ENCODE results near the gene ASAP2. TPM values are rescaled to one million over a fixed set of nuclear protein-coding genes. Genes with fewer than 3 reads are reported as not detected.

The ASAP2 gene
- total RNA-seq, 2 experiments from 2014 or later = 0.08 to 0.23 TPM

- CTCF ChIA-PET = no interaction called here
- POLR2A ChIA-PET = no interaction called here
Measured at GRCh38 chr2:9308186-9308955, 101.8 kb downstream of the ASAP2 start.

- ChIA-PET CTCF (no interaction called here), POLR2A (no interaction called here)
Measured at GRCh38 chr2:9309147-9309546, 102.5 kb downstream of the ASAP2 start.

GRCh38 chr2:9310377-9310776, 103.8 kb downstream of the ASAP2 start:
- ChIA-PET CTCF (no interaction called here), POLR2A (no interaction called here)

GRCh38 chr2:9310798-9311197, 104.2 kb downstream of the ASAP2 start:
- ChIA-PET POLR2A (no interaction called here), CTCF (no interaction called here)

GRCh38 chr2:9311488-9311887, 104.9 kb downstream of the ASAP2 start:
- ChIA-PET CTCF (no interaction called here), POLR2A (no interaction called here)

- POLR2A ChIA-PET = no interaction called here
- CTCF ChIA-PET = no interaction called here
Measured at GRCh38 chr2:9312591-9312990, 106.0 kb downstream of the ASAP2 start.

- POLR2A ChIA-PET = no interaction called here
- CTCF ChIA-PET = no interaction called here
Measured at GRCh38 chr2:9313443-9313842, 106.8 kb downstream of the ASAP2 start.

GRCh38 chr2:9315280-9315847, 108.8 kb downstream of the ASAP2 start:
- POLR2A ChIA-PET = no interaction called here
- CTCF ChIA-PET = no interaction called here

- POLR2A ChIA-PET = no interaction called here
- CTCF ChIA-PET = no interaction called here
Measured at GRCh38 chr2:9317559-9317958, 110.9 kb downstream of the ASAP2 start.

- ChIA-PET CTCF (no interaction called here), POLR2A (no interaction called here)
Measured at GRCh38 chr2:9318461-9319337, 112.1 kb downstream of the ASAP2 start.

- POLR2A ChIA-PET = no interaction called here
- CTCF ChIA-PET = no interaction called here
Measured at GRCh38 chr2:9319338-9319715, 112.7 kb downstream of the ASAP2 start.

- CTCF ChIA-PET = interaction anchor here (0.6 kb wide), 1 partner anchor 29 kb away, joined by 4 read pairs; no protein-coding TSS in a partner anchor
- POLR2A ChIA-PET = no interaction called here
Measured at GRCh38 chr2:9322576-9322975, 116.0 kb downstream of the ASAP2 start.

GRCh38 chr2:9325428-9325827, 118.8 kb downstream of the ASAP2 start:
- ChIA-PET POLR2A (no interaction called here), CTCF (no interaction called here)

- POLR2A ChIA-PET = no interaction called here
- CTCF ChIA-PET = no interaction called here
Measured at GRCh38 chr2:9326975-9327374, 120.4 kb downstream of the ASAP2 start.

GRCh38 chr2:9327873-9328352, 121.3 kb downstream of the ASAP2 start:
- POLR2A ChIA-PET = no interaction called here
- CTCF ChIA-PET = no interaction called here

GRCh38 chr2:9328931-9329330, 122.3 kb downstream of the ASAP2 start:
- POLR2A ChIA-PET = no interaction called here
- CTCF ChIA-PET = no interaction called here

- ChIA-PET CTCF (no interaction called here), POLR2A (no interaction called here)
Measured at GRCh38 chr2:9329497-9329896, 122.9 kb downstream of the ASAP2 start.

GRCh38 chr2:9330612-9331270, 124.1 kb downstream of the ASAP2 start:
- ChIA-PET CTCF (no interaction called here), POLR2A (no interaction called here)

GRCh38 chr2:9331704-9332103, 125.1 kb downstream of the ASAP2 start:
- ChIA-PET CTCF (no interaction called here), POLR2A (interaction anchor here (0.6 kb wide), 1 partner anchor 325 kb away, joined by 3 read pairs; no protein-coding TSS in a partner anchor)

GRCh38 chr2:9332136-9332852, 125.7 kb downstream of the ASAP2 start:
- ChIA-PET CTCF (no interaction called here), POLR2A (interaction anchor here (0.6 kb wide), 1 partner anchor 325 kb away, joined by 3 read pairs; no protein-coding TSS in a partner anchor)

Data from activated CD8-positive, alpha-beta memory T cell treated with anti-CD3 and anti-CD28 coated beads for 36 hours (primary cell).